Measurements from ENCODE around the gene RASGEF1C. TPM values are rescaled to one million over a fixed set of nuclear protein-coding genes. Genes with fewer than 3 reads are reported as not detected.

The RASGEF1C gene
- total and polyA plus RNA-seq, 2 of the 13 experiments (the other 11 are each of a cell fraction or from before 2014, with no cell fraction given): not detected

DNA sequence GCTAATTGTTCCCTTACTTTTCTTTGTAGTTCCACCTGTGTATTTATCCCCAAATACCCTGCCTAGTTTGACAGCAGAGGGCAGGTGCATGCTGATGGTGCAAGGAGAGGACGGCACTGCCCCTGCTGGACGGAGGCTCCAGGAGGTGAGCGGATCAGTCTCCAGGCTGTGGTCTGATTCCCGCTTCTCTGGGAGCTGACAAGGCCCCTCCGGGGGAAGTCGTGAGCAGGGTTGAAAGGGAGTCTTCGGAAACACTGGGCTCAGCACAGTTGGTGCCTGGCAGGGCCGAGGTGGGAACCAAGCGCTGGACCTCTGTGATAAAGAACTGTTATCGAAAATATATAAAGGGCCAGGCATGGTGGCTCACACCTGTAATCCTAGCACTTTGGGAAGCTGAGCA lies 52.9 kb downstream of the RASGEF1C start:
- 22% methylated on average over 7 of the region's 10 CpGs for WGBS (ENCODE audit: low lambda C conversion rate)
- H2AFZ ChIP-seq (ENCODE audit: low read length): no peak overlapping the region
- ChIA-PET POLR2A (no interaction called here), CTCF (ENCODE audit: low intra/inter-chr PET ratio, low total read pairs) (no interaction called here)
- no peaks in the 10 kb centered on the region for H3K9me3 ChIP-seq (ENCODE audit: low read length)
- no TSS peak for BruUV-seq (replicated peaks)
- FAIRE-seq (no peak), DNase-seq (ENCODE audit: low spot score) (no peak), ATAC-seq (peak; percentile 83)
- H3K4me2 ChIP-seq (ENCODE audit: low read depth, low read length): no peak overlapping the region
- H3K27me3 ChIP-seq (ENCODE audit: control insufficient read depth in 1 of 2, insufficient read depth in 2 of 2, low read length in 2 of 2): peaks cover 2 to 47% of the 10 kb centered on the region in 2 experiments; a peak in 4 of 5 replicates
- H3K4me3 ChIP-seq (replicated peaks in 1 of 3; ENCODE audit: insufficient read depth in 1 of 3, low read depth in 2 of 3, low read length in 3 of 3): no peak overlapping the region
- no peaks in the 10 kb centered on the region for H3K79me2 ChIP-seq (ENCODE audit: insufficient read depth, low read length)
- no peak overlapping the region for H3K9ac ChIP-seq (ENCODE audit: insufficient read depth, low read depth, low read length)
- no peaks in the 10 kb centered on the region for H3K36me3 ChIP-seq (replicated peaks in 1 of 2; ENCODE audit: control insufficient read depth in 1 of 2, insufficient read depth in 2 of 2, low read length in 2 of 2)
- H3K27ac ChIP-seq (ENCODE audit: extremely low read length, insufficient read depth, low read length): no peak overlapping the region
- in situ Hi-C loops (cut with HindIII; ENCODE audit: extremely low pct_ligation_motif_present, low pct_unique_long_range_greater_than_20kb) (no loop called here), intact Hi-C loops (cut with micrococcal nuclease; ENCODE audit: unreplicated experiment) (no loop called here)
- TF ChIP-seq, protein P1, sequence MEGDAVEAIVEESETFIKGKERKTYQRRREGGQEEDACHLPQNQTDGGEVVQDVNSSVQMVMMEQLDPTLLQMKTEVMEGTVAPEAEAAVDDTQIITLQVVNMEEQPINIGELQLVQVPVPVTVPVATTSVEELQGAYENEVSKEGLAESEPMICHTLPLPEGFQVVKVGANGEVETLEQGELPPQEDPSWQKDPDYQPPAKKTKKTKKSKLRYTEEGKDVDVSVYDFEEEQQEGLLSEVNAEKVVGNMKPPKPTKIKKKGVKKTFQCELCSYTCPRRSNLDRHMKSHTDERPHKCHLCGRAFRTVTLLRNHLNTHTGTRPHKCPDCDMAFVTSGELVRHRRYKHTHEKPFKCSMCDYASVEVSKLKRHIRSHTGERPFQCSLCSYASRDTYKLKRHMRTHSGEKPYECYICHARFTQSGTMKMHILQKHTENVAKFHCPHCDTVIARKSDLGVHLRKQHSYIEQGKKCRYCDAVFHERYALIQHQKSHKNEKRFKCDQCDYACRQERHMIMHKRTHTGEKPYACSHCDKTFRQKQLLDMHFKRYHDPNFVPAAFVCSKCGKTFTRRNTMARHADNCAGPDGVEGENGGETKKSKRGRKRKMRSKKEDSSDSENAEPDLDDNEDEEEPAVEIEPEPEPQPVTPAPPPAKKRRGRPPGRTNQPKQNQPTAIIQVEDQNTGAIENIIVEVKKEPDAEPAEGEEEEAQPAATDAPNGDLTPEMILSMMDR (CRISPR knock-in tag; IDR thresholded peaks at IDR 0.05): peak; percentile 21; the same call in 1 of the 2 replicates
- 0 out of 2 replicates have a peak, but pooled peaks have one; percentile 29 for TF ChIP-seq ZMYM4 (CRISPR knock-in tag; IDR thresholded peaks at IDR 0.05)
- no peak for TF ChIP-seq ZSCAN30 (CRISPR knock-in tag; IDR thresholded peaks at IDR 0.05)
- TF ChIP-seq, protein P2, sequence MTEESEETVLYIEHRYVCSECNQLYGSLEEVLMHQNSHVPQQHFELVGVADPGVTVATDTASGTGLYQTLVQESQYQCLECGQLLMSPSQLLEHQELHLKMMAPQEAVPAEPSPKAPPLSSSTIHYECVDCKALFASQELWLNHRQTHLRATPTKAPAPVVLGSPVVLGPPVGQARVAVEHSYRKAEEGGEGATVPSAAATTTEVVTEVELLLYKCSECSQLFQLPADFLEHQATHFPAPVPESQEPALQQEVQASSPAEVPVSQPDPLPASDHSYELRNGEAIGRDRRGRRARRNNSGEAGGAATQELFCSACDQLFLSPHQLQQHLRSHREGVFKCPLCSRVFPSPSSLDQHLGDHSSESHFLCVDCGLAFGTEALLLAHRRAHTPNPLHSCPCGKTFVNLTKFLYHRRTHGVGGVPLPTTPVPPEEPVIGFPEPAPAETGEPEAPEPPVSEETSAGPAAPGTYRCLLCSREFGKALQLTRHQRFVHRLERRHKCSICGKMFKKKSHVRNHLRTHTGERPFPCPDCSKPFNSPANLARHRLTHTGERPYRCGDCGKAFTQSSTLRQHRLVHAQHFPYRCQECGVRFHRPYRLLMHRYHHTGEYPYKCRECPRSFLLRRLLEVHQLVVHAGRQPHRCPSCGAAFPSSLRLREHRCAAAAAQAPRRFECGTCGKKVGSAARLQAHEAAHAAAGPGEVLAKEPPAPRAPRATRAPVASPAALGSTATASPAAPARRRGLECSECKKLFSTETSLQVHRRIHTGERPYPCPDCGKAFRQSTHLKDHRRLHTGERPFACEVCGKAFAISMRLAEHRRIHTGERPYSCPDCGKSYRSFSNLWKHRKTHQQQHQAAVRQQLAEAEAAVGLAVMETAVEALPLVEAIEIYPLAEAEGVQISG (CRISPR knock-in tag; IDR thresholded peaks at IDR 0.05): peak; percentile 90
- no peaks in the 10 kb centered on the region for H4K20me1 ChIP-seq (ENCODE audit: insufficient read depth, low read length)
- H3K4me1 ChIP-seq (ENCODE audit: insufficient read depth, low read length): no peaks in the 10 kb centered on the region
